Stimulated activated CD4-positive, alpha-beta T cell treated with anti-CD3 and anti-CD28 coated beads, Interleukin-1b, Interleukin-23, amount 100 ng/mL, for 48 hours (primary cell): ENCODE measurements around the gene CBFB.
"Not testable (repeated sequence)": the region's sequence is repeated elsewhere in the genome, so short reads cannot be mapped to it uniquely, and the experiment has no call there.

Source experiments
- DNase-seq: peaks from one replicate; pipeline ENCODE4 v3.0.0-alpha.2; 2020

The CBFB gene

GRCh38 chr16:67028696-67029253 lies at the start of gene CBFB:
Gene CBFB, plus strand, starts transcription at chr16:67029149. Its CDS starts 259 bp downstream, at chr16:67029408.
- peak; percentile 92 for DNase-seq

- no peak for DNase-seq
These were observed 45.9 kb upstream of the CBFB start for GRCh38 chr16:66983033-66983432.

- DNase-seq, result peak; percentile 84
These were observed 44.0 kb upstream of the CBFB start for GRCh38 chr16:66984892-66985311.

- DNase-seq, result no peak
These were observed 42.4 kb upstream of the CBFB start for GRCh38 chr16:66986559-66986958.

- DNase-seq, result peak; percentile 48
These were observed 40.7 kb upstream of the CBFB start, which contains the start of gene CES4A for GRCh38 chr16:66988197-66988788. Gene CES4A, plus strand, starts transcription at chr16:66988589. Its CDS starts 184 bp downstream, at chr16:66988773.

- no peak for DNase-seq
These were observed 37.3 kb upstream of the CBFB start for GRCh38 chr16:66991545-66992077.

- not testable (repeated sequence) for DNase-seq
These were observed 35.4 kb upstream of the CBFB start for GRCh38 chr16:66993558-66993957.

GRCh38 chr16:66996324-66996982 lies 32.5 kb upstream of the CBFB start:
- DNase-seq, result no peak

- no peak for DNase-seq
These were observed 32.0 kb upstream of the CBFB start for GRCh38 chr16:66996983-66997358.

GRCh38 chr16:67000384-67001351 lies 28.3 kb upstream of the CBFB start:
- DNase-seq, result peak; percentile 59

GRCh38 chr16:67001726-67002125 lies 27.2 kb upstream of the CBFB start:
- no peak for DNase-seq

- no peak for DNase-seq
These were observed 21.9 kb upstream of the CBFB start for GRCh38 chr16:67006930-67007658.

- no peak for DNase-seq
These were observed 19.8 kb upstream of the CBFB start for GRCh38 chr16:67009158-67009557.

GRCh38 chr16:67011274-67011673 lies 17.7 kb upstream of the CBFB start:
- DNase-seq, result no peak

- DNase-seq, result no peak
These were observed 15.6 kb upstream of the CBFB start for GRCh38 chr16:67013233-67013822.

- peak; percentile 85 for DNase-seq
These were observed 14.9 kb upstream of the CBFB start for GRCh38 chr16:67013823-67014633.

GRCh38 chr16:67014634-67015312 lies 14.2 kb upstream of the CBFB start:
- DNase-seq, result no peak

- DNase-seq, result no peak
These were observed 13.6 kb upstream of the CBFB start for GRCh38 chr16:67015313-67015731.

- DNase-seq, result no peak
These were observed 12.8 kb upstream of the CBFB start for GRCh38 chr16:67016143-67016542.
